Spleen (tissue), 11 donors: ENCODE data around the gene YIF1B. TPM values are rescaled to one million over a fixed set of nuclear protein-coding genes. Genes with fewer than 3 reads are reported as not detected.

Experiments
- DNase-seq: peaks from one replicate; pipeline ENCODE4 v3.0.0-alpha.2; 2020
- H3K27ac ChIP-seq, 8 donors: fragments of 200-600 bp; sonication (generic) in 7 of 8; 1 replicate in 4 of 8; 2 replicates in 4 of 8; pipeline versions ENCODE4 v1.5.0 to v1.8.0; 2016 to 2021; ENCODE audit warnings: inconsistent platforms in 4 of 8, mild to moderate bottlenecking in 4 of 8, moderate library complexity in 1 of 8
- H3K27me3 ChIP-seq, 7 donors: fragments of 200-600 bp; sonication (generic) in 6 of 7; replicated peaks in 1 of 7; 1 replicate in 4 of 7; 2 replicates in 3 of 7; pipeline versions ENCODE4 v1.5.0 to v1.8.0; 2016 to 2021; ENCODE audit warnings: inconsistent platforms in 3 of 7, mild to moderate bottlenecking in 1 of 7
- H3K36me3 ChIP-seq, 6 donors: fragments of 200-600 bp; sonication (generic) in 5 of 6; 1 replicate in 4 of 6; 2 replicates in 2 of 6; pipeline versions ENCODE4 v1.5.0 to v1.8.0; 2016 to 2021; ENCODE audit warnings: inconsistent platforms in 2 of 6
- H3K4me1 ChIP-seq, 6 donors: fragments of 200-600 bp; sonication (generic) in 5 of 6; 1 replicate in 3 of 6; 2 replicates in 3 of 6; pipeline versions ENCODE4 v1.5.0 to v1.8.0; 2016 to 2021; ENCODE audit warnings: inconsistent platforms in 3 of 6
- H3K4me3 ChIP-seq, 8 donors: fragments of 200-600 bp; sonication (generic) in 7 of 8; 1 replicate in 4 of 8; 2 replicates in 4 of 8; pipeline versions ENCODE4 v1.5.0 to v1.8.0; 2016 to 2021; ENCODE audit warnings: inconsistent platforms in 4 of 8, mild to moderate bottlenecking in 4 of 8, moderate library complexity in 2 of 8
- H3K9me3 ChIP-seq, 8 donors: fragments of 200-600 bp; sonication (generic) in 7 of 8; 1 replicate in 4 of 8; 2 replicates in 4 of 8; pipeline versions ENCODE4 v1.5.0 to v1.8.0; 2016 to 2021; ENCODE audit warnings: inconsistent platforms in 4 of 8
- CTCF ChIP-seq, 11 experiments: fragments of 200-600 bp in 7 of 11; fragments of 450-650 bp in 4 of 11; sonication (generic) in 4 of 11; IDR thresholded peaks in 8 of 11; conservative IDR thresholded peaks in 3 of 11; 1 replicate in 7 of 11; 2 replicates in 4 of 11; pipeline versions ENCODE4 v1.4.0 to v1.8.0; 2016 to 2021; ENCODE audit warnings: antibody characterized with exemption in 11 of 11, inconsistent platforms in 4 of 11, mild to moderate bottlenecking in 1 of 11
- POLR2A ChIP-seq, 3 donors: fragments of 450-650 bp; IDR thresholded peaks; one replicate each; pipeline ENCODE4 v1.5.1; 2017; ENCODE audit warnings: antibody characterized with exemption in 3 of 3, mild to moderate bottlenecking in 1 of 3
- POLR2AphosphoS5 ChIP-seq, 3 donors: sonication (generic); formaldehyde crosslinking; IDR thresholded peaks; one replicate each; pipeline ENCODE4 v1.5.1; 2017; ENCODE audit warnings: antibody characterized with exemption in 3 of 3
- WGBS, 5 donors: extraction: QIAGEN DNeasy Blood & Tissue Kit in 3 of 5; methylation state at CpG; one replicate each; pipeline versions ENCODE4 v1.1.5 to v1.1.7; 2013 to 2018; 5-methylcytosine and 5-hydroxymethylcytosine counted together
- intact Hi-C: fragments of 100-400 bp; cut with DNase I; formaldehyde crosslinking; loops from one replicate; pipeline ENCODE4 v1.15.0; 2023; ENCODE audit warnings: low total_unique reads
- polyA plus RNA-seq, 3 donors: library from polyadenylated mRNA; stranded (reverse); fragments of 200-250 nt; gene quantifications; one replicate each; pipeline ENCODE4 v1.2.1, GENCODE V29; 2013
- total RNA-seq, 7 donors: library from RNA; depleted of rRNA in 3 of 7; stranded (reverse); fragments of >200 nt in 3 of 7; fragmentation: NEBNext Ultra II Directional in 4 of 7; extraction: Animal tissue kit (Norgen Biotek cat#: 25700) in 4 of 7; gene quantifications; one replicate each; pipeline versions ENCODE4 v1.1.0 to v1.2.1, GENCODE V29; 2016 to 2021
- donor health status: healthy with polysubstance abuse.
- donor health status: DM: no; HTN: no; CAD: no; lungs with moderate emphysema.
- donor health status: DM: no; HTN: no; CAD: no.
- donor health status: Bipolar disorder and iron deficiency.
- donor health status: healthy.
- donor health status: DM: no; HTN: no; CAD: no.
- donor health status: DM: yes; HTN: yes; CAD: no.

Gene YIF1B
- total and polyA plus RNA-seq, 10 donors = 31.4 to 56.7 (median 39.5) TPM

- DNase-seq = no peak
- intact Hi-C loops = no loop called here
- Histone ChIP-seq H3K36me3 (no peaks in the 10 kb centered on the region), H3K27ac (no peak overlapping the region), H3K27me3 (peaks cover 0 to 43% (median 4%) of the 10 kb centered on the region in 7 donors), H3K4me1 (peaks cover 8 to 24% (median 19%) of the 10 kb centered on the region in 6 donors), H3K9me3 (no peaks in the 10 kb centered on the region), H3K4me3 (no peak overlapping the region)
- 54 to 59% (median 56%) methylated on average over 18 of the region's 18 CpGs for WGBS, 5 donors
- TF ChIP-seq POLR2AphosphoS5 (IDR thresholded peaks at IDR 0.05) (no peak), POLR2A (IDR thresholded peaks at IDR 0.05) (no peak), CTCF (IDR thresholded peaks at IDR 0.05 in 8 of 11, conservative IDR thresholded peaks at IDR 0.05 in 3 of 11) (no peak)
These were observed 43.7 kb upstream of the YIF1B start for GRCh38 chr19:38359242-38360021.

GRCh38 chr19:38358071-38358470 lies 42.3 kb upstream of the YIF1B start:
- Histone ChIP-seq H3K9me3 (no peaks in the 10 kb centered on the region), H3K27ac (no peak overlapping the region), H3K27me3 (peaks cover 0 to 44% (median 4%) of the 10 kb centered on the region in 7 donors), H3K36me3 (no peaks in the 10 kb centered on the region), H3K4me3 (no peak overlapping the region), H3K4me1 (peaks cover 6 to 23% (median 18%) of the 10 kb centered on the region in 6 donors)
- intact Hi-C loops = no loop called here
- DNase-seq = no peak
- TF ChIP-seq CTCF (IDR thresholded peaks at IDR 0.05 in 8 of 11, conservative IDR thresholded peaks at IDR 0.05 in 3 of 11) = no peak
- no peak for TF ChIP-seq POLR2AphosphoS5 (IDR thresholded peaks at IDR 0.05)
- no peak for TF ChIP-seq POLR2A (IDR thresholded peaks at IDR 0.05)
- WGBS, 5 donors = 35 to 59% (median 46%) methylated on average over 5 of the region's 5 CpGs

- TF ChIP-seq POLR2AphosphoS5 (IDR thresholded peaks at IDR 0.05) (no peak), POLR2A (IDR thresholded peaks at IDR 0.05) (no peak), CTCF (IDR thresholded peaks at IDR 0.05 in 8 of 11, conservative IDR thresholded peaks at IDR 0.05 in 3 of 11) (no peak)
- Histone ChIP-seq H3K27me3 (peaks cover 0 to 41% (median 4%) of the 10 kb centered on the region in 7 donors), H3K36me3 (no peaks in the 10 kb centered on the region), H3K27ac (no peak overlapping the region), H3K4me1 (peaks cover 0 to 2% (median under 1%) of the 10 kb centered on the region in 6 donors), H3K4me3 (no peak overlapping the region), H3K9me3 (no peaks in the 10 kb centered on the region)
- 80 to 86% (median 81%) methylated on average over 16 of the region's 16 CpGs for WGBS, 5 donors
- intact Hi-C loops = no loop called here
- no peak for DNase-seq
These were observed 40.3 kb upstream of the YIF1B start for GRCh38 chr19:38355728-38356725.
